GM18520 (cell line): ENCODE measurements around the gene IQCE.
"Not testable (repeated sequence)": the region's sequence is repeated elsewhere in the genome, so short reads cannot be mapped to it uniquely, and the experiment has no call there.

Source experiments
- ATAC-seq: cut with Tn5 transposase; IDR thresholded peaks from one replicate; pipeline ENCODE4 v1.9.1; 2021; ENCODE audit not compliant: unreplicated experiment

IQCE gene

DNA sequence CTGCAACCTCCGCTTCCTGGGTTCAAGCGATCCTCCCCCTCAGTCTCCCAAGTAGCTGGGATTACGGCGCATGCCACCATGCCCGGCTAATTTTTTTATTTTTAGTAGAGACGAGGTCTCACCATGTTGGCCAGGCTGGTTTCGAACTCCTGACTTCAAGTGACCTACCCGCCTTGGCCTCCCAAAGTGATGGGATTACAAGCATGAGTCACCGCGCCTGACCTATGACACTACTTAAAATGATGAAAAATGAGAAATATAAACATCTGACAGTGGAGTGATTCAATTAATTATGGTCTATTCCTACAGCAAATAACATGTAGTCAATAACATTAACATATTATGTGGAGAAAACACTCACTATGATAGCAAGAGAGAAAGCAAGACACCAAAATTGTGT is 5.7 kb upstream of the IQCE start:
- no peak for ATAC-seq

DNA sequence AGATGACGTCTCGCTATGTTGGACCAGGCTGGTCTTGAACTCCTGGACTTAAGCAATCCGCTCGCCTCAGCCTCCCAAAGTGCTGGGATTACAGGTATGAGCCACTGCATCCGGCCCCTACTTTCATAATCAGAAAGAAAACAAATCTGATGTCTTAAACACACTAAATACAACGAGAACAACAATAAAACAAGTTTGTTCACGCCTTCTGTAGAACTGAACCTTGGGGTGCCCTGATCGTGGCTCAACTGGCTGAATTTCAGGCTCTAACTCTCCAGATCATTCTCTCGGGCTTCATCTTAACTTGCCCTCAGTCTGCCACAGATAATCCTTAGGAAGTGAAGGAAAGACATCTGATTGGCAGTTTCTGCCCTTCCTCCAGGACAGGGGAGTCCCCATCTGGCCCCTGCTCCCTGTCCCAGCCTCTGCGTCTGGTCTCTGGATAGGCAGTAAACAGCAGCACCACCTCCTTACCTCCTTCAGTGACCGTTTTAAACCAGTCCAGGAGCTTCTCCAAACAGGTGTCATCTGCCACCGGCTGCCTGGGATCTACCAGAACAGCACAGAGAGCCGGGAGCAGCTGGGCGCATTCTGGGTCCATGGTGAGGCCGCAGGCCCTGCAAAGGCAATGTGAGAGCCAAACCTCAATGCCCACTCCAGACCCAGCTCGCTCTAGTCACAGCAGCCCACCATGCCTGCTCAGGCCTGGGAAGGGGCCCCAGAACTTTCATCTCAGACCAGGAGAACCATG is 4.8 kb upstream of the IQCE start:
- no peak for ATAC-seq

DNA sequence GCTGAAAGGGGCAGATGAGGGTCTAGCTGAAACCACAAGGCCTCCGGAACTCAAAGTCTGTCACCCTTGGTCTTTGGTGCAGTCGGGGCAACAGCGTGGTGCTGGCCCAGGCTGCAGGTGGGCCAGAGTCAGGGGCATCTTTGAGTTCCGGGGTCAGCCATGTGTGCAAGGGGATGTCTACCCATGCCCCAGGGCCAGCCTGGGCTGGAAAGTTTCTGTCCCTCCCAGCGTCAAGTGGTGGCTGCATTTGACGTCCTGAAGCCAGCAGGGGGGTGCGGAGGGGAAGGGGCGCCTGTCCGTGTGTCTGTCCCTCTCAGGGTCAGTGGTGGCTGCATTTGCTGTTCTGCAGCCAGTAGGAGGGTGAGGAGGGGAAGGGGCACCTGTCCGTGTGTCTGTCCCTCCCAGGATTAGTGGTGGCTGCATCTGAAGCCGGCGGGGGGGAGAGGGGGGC is 4.1 kb upstream of the IQCE start:
- no peak for ATAC-seq

DNA sequence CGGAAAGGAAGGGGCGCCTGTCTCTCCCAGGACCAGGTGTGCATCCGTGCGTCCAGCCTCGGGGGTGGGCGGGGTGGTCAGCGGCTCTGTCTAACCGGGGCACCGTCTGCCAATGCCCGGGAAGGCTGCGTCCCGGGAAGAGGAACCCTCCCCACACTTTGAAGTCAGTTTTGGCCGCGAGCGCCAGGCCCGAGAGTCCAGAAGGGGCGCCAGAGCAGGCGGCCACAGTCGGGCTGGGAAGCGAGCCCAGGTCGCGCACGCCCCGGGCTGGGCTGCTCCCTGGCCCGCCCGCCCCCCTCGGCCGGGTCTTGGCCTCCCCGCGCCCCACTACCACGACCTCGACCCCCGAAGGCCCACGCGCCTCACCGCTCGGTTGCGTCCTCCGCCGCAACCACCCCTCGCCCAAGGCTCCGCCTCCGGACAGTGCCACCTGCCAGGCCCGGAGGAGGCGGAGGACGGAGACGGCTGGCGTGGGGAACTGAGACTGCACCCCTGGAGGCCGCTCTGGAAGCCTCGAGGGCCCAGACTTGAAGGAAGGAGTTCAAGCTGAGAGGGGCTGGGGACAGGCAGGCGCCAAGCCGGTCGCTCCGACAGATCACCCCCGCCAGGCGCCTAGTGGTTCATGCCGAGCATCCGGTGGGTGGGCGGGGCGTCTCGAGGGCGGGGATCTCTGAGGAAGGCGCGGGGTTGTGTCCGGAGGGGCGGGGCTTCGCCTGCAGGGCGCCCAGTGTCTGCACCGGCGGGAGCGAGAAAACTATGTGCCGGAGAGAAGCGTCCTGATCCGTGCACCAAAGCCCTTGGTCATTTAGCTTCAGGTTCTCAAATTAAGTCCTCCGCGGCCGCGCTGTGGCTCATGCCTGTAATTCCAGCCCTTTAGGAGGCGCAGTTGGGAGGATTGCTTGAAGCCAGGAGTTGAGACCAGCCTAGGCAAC is 3.4 kb upstream of the IQCE start, which contains the start of gene BRAT1:
BRAT1 (minus strand) TSS at position 404 of the 932 bp plus-strand sequence. CDS start 1,093 bp downstream, outside the sequence.
- peak; percentile 39 for ATAC-seq

DNA sequence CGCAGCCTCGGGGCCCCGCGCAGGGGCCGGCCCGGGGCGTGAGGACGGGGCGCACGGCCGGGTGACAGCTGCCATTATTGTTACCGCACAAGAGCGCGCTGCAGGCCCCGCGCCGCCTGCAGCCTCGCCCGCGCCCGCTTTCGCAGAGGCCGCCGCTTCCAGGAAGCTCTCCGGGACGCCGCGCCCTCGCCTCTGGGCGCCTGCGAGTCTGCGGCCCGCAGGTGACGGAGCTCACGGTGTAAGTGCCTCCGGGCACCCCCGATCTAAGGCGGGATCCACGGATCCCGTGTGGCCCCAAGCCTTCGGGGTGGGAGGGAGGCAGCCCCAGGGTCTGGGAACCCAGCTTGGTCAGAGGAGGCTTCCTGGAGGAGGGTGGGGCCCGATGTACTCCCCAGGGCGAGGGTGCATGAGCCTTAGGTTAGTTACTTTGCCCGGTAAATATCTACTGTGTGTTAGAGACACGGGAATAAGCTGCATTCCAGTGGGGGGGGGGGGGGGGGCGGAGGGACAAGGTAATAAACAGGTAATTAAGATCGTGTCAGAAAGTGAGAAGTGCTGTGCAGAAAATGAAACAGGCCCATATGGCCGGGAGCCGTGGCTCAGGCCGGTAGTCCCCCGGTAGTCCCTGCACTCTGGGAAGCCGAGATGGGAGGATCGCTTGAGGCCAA is 638 bp downstream of the IQCE start:
- peak; percentile 4 for ATAC-seq

DNA sequence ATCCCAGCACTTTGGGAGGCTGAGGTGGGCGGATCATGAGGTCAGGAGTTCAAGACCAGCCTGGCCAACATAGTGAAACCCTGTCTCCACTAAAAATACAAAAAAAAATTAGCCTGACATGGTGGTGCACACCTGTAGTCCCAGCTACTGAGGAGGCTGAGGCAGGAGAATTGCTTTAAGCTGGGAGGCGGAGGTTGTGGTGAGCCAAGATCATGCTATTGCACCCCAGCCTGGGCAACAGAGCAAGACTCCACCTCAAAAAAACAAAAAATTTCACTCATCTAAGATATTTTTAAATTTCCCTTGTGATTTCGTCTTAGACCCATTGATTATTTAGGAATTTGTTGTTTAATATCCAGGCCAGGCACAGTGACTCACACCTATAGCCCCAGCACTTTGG is 5.2 kb downstream of the IQCE start:
- not testable (repeated sequence) for ATAC-seq

DNA sequence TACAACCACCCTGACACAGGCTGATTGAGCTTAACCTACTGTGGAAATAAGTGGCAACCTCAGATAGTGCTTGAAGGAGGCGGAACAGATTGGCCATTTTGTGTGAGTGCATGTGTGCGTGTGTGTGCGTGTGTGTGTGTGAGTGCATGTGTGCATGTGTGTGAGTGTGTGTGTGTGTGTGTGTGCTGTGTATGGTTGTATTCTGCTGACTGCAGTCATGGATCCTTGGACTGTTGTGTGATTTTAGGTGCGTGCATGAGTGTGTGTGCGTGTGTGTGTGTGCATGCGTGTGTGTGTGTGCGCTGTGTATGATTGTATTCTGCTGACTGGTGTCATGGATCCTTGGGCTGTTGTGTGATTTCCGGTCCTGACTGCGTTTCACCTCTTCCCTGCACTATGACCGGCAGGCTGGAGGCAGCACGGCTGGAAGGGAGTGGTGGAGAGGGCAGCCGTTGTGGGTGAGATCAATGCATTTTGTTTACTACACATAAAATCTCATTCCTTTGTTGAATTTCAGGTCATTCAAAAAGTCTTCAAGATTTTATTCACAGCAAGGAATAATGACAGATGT is 6.3 kb downstream of the IQCE start:
- ATAC-seq: no peak

DNA sequence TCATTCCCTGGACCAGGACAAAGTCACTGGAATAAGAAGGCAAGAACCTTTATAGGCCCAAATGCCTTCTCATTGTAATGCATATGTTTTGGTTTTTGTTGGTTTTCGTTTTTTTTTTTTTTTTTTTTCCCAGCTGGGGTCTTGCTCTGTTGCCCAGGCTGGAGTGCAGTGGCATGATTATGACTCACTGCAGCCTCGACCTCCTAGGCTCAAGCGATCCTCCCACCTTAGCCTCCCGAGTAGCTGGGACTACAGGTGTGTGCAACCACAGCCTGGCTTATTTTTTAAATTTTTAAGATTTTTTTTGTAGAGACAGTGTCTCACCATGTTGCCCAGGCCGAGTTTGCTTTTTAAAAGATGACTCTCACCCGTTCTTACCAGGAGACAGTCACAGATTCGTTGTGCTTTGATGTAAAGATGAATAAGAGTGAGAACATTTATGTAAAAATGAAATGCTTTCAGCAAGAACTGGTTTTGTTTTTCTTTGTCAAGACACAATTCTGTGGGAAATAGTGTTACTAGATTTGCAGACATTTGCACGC is 7.6 kb downstream of the IQCE start:
- ATAC-seq: no peak

DNA sequence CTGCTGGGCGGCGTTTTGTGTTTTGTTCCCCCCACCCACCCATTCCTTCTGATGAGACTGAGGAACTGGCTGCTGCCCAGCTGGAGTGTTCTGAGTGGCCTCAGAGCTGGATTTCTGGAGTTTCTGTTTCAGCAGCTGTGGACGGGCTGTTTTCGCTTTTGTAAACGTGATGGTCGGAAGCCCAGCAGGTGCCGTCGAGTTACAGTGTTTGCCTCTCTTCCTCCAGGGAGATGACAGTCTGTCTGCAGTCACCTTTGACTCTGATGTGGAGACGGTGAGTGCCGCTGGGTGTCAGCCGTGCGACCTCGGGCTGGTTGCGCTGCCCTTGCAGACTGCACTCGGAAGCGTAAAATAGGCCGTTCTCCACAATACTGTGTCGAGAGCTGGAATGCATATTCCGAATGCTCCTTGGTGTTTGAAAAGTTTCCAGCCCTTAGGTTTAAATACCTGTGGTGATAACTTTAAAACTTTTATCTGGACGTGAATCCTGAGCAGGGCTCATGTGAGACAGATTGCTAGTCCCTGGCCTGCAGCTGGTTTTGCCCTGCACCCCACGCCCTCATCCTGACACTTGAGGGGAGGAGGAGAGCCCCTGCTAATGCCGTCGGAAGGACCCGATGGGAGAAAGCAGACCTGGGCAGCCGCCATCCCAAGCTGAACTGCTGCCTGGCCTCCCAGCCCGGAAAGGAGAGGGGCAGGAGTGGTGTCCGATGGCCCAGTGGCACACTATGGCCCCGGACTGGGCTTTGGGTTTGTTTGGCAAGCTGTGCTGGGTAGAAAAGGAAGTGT is 8.3 kb downstream of the IQCE start:
- ATAC-seq: no peak

DNA sequence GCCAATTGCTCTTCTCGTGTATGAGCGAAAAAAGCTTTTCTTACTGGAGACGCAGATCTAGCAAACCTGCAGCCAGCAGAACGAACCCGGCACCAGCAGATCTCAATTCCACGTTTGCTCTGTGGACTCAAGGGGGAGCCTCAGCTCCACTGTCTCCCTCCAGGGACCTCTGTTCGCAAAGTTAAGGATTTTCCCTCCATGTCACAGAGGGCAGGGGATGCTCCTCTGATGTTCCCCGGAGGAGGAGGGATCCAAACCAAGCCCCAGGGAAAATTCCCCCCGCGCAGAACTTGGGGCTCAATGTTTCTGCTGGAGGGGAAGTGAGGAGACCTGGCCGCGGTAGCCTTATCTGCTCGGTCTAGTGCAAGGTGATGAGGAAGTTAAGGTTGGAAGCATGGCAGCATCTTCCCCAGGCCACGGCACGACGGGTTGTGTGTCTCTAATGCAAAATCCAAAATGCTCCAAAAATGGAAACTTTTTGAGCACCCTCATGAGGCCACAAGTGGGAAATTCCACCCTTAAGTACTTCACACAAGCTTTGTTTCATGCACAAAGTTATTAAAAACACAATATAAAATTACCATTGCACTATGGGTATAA is 9.0 kb downstream of the IQCE start:
- ATAC-seq: no peak

DNA sequence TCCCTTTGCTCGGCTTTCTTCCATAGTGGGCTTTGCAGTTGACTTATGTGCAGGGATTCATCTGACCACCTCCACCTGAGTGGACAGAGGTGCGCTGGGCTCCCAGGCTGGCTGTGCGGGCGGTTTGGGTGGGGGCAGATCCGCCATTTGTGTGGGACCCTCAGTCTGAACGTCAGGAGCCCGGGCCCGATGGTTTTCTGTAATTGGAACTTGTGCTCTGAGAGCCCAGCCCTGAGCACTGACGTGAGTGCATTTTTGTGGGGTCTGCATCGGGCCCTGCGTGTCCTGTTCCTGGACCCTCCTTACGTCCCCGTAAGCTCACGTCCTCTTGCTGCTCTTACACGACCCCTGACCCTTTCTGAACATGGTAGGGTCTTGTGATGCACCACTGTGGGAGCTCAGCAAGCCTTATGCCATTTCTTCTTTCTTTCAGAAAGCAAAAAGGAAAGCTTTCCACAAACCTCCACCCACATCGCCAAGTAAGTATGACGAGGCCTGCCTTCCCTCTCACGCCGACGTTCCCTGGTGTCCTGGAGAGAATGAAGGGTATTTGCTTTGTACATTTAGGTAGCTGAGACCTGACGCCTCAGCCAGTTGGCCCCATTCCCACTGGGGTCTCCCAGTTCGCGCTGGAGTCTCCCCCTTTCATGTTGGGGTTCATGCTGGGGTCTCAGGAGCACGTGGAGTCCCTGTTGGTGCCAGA is 9.9 kb downstream of the IQCE start:
- no peak for ATAC-seq

DNA sequence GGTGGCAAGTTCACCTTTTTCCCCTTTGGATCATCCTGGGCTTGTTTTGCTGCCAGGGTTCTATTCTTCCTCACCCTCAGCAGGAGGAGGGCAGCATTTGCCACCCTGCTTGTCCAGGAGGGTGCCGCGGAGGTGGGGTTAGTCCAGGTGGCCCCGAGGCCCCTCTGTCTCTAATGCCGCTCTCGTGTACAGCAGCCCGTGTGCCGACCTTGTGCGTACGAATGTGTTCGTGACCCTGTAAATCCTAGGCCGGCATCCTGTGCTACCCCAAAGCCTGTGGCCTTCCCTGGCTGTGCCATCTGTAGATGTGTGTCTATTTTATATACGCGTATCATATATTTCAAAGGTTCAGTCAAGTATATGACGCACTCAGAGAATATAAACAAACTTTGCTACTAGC is 10.6 kb downstream of the IQCE start:
- ATAC-seq: no peak

DNA sequence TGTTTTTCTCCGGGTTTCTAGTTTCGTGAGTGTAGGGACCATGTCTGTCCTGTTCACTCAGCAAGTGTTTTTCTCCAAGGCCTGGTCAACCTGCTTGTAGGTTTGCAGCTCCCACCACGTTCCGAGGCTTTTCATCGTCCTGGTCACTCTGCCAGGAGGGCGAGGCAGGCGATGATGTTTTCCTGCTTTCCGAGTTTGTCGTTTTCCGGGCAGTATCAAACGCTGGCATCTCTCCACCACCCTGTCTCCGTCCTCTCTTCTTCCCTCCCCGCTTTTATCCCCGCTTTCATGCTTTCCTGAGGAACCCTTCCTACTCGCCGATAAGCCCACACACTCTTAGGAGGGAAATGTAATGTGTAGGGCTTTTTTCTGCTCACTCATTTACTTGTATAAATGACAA is 11.2 kb downstream of the IQCE start:
- ATAC-seq: no peak

DNA sequence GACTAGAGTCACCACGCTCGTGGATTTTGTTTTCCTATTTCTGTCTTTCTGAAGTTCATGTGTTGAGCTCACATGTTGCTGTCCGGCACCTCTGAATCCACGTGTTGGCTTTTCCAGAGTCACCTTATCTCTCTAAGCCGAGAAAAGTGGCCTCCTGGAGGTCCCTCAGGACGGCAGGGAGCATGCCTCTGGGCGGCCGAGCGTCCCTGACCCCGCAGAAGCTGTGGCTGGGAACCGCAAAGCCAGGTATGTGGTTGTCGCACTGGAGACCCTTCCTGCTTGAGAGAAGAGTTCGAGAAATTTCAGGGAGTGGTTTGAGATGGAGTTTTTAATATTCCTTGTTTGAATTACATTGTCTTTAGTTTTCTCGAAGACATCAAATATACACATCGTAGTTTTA is 12.6 kb downstream of the IQCE start:
- ATAC-seq: no peak

DNA sequence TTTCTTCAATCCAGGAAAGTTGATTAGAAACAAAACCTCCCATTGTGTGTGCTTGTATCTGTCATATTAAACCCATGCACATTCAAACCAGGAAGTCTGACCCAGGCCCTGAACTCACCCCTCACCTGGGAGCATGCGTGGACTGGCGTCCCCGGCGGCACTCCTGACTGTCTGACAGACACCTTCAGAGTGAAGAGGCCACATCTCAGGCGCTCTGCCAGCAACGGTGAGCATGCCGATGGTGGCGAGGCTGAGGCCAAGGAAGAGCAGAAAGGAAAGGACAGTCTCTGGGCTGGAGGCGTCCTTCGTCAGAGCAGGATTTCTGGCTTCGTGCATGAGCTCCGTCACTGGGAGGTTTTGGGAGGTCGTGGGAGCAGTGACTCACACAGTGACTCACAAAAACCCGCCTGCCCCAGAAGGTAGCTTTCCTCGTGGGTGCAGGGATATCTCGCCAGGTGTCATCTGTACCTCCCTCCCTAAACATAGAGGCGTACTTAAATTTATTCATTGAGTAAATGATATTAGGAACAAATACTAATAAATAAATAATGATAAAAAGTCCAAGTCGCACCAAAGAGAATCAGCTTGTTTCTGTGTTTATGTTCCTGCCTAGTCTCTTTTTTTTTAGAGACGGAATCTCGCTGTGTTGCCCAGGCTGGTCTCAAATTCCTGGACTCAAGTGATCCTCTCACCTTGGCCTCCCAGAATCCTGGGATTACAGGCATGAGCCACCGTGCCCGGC is 13.5 kb downstream of the IQCE start:
- no peak for ATAC-seq

DNA sequence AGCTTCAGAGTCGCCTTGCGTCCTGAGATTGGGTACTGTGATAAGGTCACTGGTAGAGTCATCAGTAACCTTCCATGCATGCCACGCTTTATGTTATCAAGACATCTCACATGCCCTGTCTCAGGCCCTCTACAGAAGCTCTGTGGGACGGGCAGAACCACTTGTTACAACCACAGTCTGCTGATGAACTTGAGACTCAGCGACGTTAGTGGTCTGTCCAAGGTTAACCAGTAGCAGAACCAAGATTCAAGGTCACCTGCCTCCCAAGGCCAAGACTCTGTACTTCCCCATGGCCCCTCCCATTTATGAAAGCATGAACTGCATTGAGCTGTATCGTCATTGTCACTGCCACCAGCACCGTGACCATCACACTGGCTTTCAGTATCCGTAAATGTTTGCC is 15.0 kb downstream of the IQCE start:
- ATAC-seq: no peak

DNA sequence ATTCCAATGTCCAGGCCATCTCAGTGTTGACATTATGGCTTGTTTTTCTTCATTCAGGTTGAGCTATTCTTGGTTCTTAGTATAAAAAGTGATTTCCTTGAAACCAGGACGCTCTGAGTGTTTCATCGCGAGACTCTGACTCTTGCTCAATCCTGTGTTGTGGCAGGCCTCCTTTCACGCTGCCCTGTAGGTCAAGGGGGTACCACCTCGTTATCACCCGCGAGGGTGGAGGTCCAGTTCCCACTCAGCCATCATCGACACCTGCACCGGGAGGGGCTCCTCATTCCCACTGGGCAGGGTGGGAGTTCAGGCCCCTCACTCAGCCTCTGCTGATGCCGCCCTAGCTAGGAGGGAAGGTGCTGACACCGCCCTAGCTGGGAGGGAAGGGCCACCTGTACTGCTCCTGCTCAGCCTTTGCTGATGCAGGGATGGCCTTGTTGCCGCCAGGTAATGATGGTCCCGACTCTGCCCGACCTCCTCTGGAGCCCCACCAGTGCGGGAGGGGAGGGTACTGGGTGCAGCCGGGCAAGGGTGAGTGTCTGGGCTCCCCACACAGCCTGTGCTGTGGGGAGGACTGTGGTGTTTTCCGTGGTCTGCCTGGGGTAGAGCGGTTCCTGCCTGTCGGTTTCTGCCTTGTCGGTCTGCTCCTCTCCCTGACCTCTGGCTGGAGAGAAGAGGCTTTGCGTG is 16.4 kb downstream of the IQCE start:
- ATAC-seq: no peak
